ENCODE measurements around the gene PRKN.

GRCh38 chr6:162373192-162373591, 354.4 kb downstream of the PRKN start:
- TF ChIP-seq CTCF (IDR thresholded peaks at IDR 0.05; ENCODE audit: insufficient read depth, low read length) = no peak
- no peak for TF ChIP-seq GABPA (IDR thresholded peaks at IDR 0.05; ENCODE audit: low read depth)
- no peak for TF ChIP-seq POLR2AphosphoS5 (IDR thresholded peaks at IDR 0.05; ENCODE audit: low read depth)
- no peak for TF ChIP-seq SPI1 (IDR thresholded peaks at IDR 0.05; ENCODE audit: borderline replicate concordance, low read depth)
- TF ChIP-seq, protein P1, sequence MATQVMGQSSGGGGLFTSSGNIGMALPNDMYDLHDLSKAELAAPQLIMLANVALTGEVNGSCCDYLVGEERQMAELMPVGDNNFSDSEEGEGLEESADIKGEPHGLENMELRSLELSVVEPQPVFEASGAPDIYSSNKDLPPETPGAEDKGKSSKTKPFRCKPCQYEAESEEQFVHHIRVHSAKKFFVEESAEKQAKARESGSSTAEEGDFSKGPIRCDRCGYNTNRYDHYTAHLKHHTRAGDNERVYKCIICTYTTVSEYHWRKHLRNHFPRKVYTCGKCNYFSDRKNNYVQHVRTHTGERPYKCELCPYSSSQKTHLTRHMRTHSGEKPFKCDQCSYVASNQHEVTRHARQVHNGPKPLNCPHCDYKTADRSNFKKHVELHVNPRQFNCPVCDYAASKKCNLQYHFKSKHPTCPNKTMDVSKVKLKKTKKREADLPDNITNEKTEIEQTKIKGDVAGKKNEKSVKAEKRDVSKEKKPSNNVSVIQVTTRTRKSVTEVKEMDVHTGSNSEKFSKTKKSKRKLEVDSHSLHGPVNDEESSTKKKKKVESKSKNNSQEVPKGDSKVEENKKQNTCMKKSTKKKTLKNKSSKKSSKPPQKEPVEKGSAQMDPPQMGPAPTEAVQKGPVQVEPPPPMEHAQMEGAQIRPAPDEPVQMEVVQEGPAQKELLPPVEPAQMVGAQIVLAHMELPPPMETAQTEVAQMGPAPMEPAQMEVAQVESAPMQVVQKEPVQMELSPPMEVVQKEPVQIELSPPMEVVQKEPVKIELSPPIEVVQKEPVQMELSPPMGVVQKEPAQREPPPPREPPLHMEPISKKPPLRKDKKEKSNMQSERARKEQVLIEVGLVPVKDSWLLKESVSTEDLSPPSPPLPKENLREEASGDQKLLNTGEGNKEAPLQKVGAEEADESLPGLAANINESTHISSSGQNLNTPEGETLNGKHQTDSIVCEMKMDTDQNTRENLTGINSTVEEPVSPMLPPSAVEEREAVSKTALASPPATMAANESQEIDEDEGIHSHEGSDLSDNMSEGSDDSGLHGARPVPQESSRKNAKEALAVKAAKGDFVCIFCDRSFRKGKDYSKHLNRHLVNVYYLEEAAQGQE (IDR thresholded peaks at IDR 0.05; ENCODE audit: insufficient replicate concordance, low read depth) = no peak
